ENCODE data around the gene BCKDHB. TPM values are rescaled to one million over a fixed set of nuclear protein-coding genes. Genes with fewer than 3 reads are reported as not detected.

BCKDHB gene
- total RNA-seq, 1 experiment from 2014 or later = 29.7 TPM

DNA sequence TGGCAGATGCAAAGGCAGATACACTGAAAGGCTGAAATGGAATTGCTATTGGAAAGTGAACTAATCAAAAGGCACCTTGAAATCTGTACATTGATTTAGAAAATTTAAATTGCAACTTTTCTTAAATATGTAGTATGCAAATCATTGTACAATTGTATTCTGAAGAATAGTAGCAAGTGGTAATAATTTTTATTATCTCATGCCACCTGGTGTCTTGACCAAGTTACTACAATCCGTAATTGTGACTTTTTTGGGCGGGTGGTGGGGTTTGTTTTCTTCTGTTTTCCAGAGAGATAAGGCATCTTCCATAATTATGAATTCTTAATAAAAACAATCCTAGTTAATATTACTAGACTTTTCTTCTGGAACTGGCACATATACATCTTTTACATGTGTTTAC lies 12.5 kb upstream of the BCKDHB start:
- Mint-ChIP-seq H3K9me3 (ENCODE audit: unreplicated experiment) (no peaks in the 10 kb centered on the region), H3K4me3 (ENCODE audit: unreplicated experiment) (no peak overlapping the region), H3K4me1 (ENCODE audit: low read depth, unreplicated experiment) (no peaks in the 10 kb centered on the region), H3K36me3 (ENCODE audit: insufficient read depth, unreplicated experiment) (no peaks in the 10 kb centered on the region), H3K27ac (ENCODE audit: unreplicated experiment) (no peak overlapping the region), H3K27me3 (ENCODE audit: insufficient read depth, unreplicated experiment) (no peaks in the 10 kb centered on the region)
- TF ChIP-seq, protein P1, sequence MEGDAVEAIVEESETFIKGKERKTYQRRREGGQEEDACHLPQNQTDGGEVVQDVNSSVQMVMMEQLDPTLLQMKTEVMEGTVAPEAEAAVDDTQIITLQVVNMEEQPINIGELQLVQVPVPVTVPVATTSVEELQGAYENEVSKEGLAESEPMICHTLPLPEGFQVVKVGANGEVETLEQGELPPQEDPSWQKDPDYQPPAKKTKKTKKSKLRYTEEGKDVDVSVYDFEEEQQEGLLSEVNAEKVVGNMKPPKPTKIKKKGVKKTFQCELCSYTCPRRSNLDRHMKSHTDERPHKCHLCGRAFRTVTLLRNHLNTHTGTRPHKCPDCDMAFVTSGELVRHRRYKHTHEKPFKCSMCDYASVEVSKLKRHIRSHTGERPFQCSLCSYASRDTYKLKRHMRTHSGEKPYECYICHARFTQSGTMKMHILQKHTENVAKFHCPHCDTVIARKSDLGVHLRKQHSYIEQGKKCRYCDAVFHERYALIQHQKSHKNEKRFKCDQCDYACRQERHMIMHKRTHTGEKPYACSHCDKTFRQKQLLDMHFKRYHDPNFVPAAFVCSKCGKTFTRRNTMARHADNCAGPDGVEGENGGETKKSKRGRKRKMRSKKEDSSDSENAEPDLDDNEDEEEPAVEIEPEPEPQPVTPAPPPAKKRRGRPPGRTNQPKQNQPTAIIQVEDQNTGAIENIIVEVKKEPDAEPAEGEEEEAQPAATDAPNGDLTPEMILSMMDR (IDR thresholded peaks at IDR 0.05; ENCODE audit: insufficient read depth in 1 of 2, low read depth in 1 of 2, low read length in 1 of 2, severe bottlenecking in 1 of 2, unreplicated experiment in 1 of 2) = peak; percentile 52 to 58
- DNase-seq = peak in 1 of 2 experiments; percentile 19
- ChIA-PET CTCF (no interaction called here), POLR2A (no interaction called here)
- intact Hi-C loops (cut with micrococcal nuclease; ENCODE audit: unreplicated experiment) = loop anchor here (1.0 to 10.0 kb wide), 3 partner anchors 90 to 219 kb away; partner anchors contain the start of gene TTK
- no peaks in the 10 kb centered on the region for H3K9me3 ChIP-seq
- no TSS peak for BruUV-seq (replicated peaks)
- no peaks in the 10 kb centered on the region for H3K27me3 ChIP-seq (replicated peaks; ENCODE audit: control insufficient read depth, insufficient read depth, low read length)
- H3K4me3 ChIP-seq (ENCODE audit: low read depth, low read length) = no peak overlapping the region
- no peaks in the 10 kb centered on the region for H3K36me3 ChIP-seq (ENCODE audit: control insufficient read depth, insufficient read depth, low read length)
- H3K4me1 ChIP-seq = no peaks in the 10 kb centered on the region

DNA sequence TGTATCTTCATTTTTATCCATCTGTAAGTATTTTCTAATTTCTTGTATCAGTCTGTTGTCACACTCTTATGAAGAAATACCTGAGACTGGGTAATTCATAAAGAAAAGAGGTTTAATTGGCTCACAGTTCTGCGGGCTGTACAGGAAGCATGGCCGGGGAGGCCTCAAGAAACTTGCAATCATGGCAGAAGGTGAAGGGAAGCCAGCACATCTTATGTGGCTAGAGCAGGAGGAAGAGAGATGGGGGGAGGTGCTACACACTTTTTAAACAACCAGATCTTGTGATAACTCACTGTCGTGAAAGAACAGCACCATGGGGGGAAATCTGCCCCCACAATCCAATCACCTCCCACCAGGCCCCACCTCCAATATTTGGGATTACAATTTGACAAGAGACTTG lies 10.9 kb upstream of the BCKDHB start:
- Mint-ChIP-seq H3K27ac (ENCODE audit: unreplicated experiment) (no peak overlapping the region), H3K27me3 (ENCODE audit: insufficient read depth, unreplicated experiment) (peaks cover 4% of the 10 kb centered on the region), H3K36me3 (ENCODE audit: insufficient read depth, unreplicated experiment) (no peaks in the 10 kb centered on the region), H3K4me3 (ENCODE audit: unreplicated experiment) (no peak overlapping the region), H3K4me1 (ENCODE audit: low read depth, unreplicated experiment) (no peaks in the 10 kb centered on the region), H3K9me3 (ENCODE audit: unreplicated experiment) (no peaks in the 10 kb centered on the region)
- intact Hi-C loops (cut with micrococcal nuclease; ENCODE audit: unreplicated experiment) = loop anchor here (10.0 kb wide), 1 partner anchor 221 kb away; no protein-coding TSS in a partner anchor
- CTCF ChIA-PET = interaction anchor here (0.7 kb wide), 1 partner anchor 8 kb away, joined by 3 read pairs; no protein-coding TSS in a partner anchor
- Histone ChIP-seq H3K9me3 (no peaks in the 10 kb centered on the region), H3K4me3 (ENCODE audit: low read depth, low read length) (no peak overlapping the region), H3K27me3 (replicated peaks; ENCODE audit: control insufficient read depth, insufficient read depth, low read length) (no peaks in the 10 kb centered on the region), H3K36me3 (ENCODE audit: control insufficient read depth, insufficient read depth, low read length) (no peaks in the 10 kb centered on the region), H3K4me1 (no peaks in the 10 kb centered on the region)
- POLR2A ChIA-PET = no interaction called here
- DNase-seq = no peak
- TF ChIP-seq, protein P1 (IDR thresholded peaks at IDR 0.05; ENCODE audit: insufficient read depth in 1 of 2, low read depth in 1 of 2, low read length in 1 of 2, severe bottlenecking in 1 of 2, unreplicated experiment in 1 of 2) = no peak
- no TSS peak for BruUV-seq (replicated peaks)

DNA sequence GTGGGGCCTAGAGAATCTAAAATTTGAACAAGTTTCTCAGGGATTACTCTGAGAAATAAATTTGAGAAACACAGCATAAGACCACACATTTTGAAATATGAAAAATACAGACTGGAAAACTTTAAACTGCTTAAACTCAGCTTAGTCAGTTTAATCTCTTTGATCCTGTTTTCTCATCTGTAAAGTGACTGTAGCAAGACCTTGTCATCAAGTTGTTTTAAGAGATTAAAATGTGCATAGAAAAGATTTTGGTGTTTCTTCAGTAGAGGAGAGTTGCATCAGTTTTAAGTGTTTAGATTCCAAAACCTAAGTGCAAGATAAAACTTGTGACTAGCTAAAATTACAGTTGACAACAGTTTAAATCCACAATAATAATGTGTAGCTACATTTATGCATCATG lies 8.1 kb upstream of the BCKDHB start:
- no peaks in the 10 kb centered on the region for H3K9me3 Mint-ChIP-seq (ENCODE audit: unreplicated experiment)
- ChIA-PET CTCF (no interaction called here), POLR2A (no interaction called here)
- intact Hi-C loops (cut with micrococcal nuclease; ENCODE audit: unreplicated experiment) = loop anchor here (10.0 kb wide), 1 partner anchor 224 kb away; no protein-coding TSS in a partner anchor
- Histone ChIP-seq H3K4me3 (ENCODE audit: low read depth, low read length) (no peak overlapping the region), H3K4me1 (no peaks in the 10 kb centered on the region), H3K9me3 (no peaks in the 10 kb centered on the region), H3K27me3 (replicated peaks; ENCODE audit: control insufficient read depth, insufficient read depth, low read length) (no peaks in the 10 kb centered on the region), H3K36me3 (ENCODE audit: control insufficient read depth, insufficient read depth, low read length) (no peaks in the 10 kb centered on the region)
- no peak for DNase-seq
- H3K4me1 Mint-ChIP-seq (ENCODE audit: low read depth, unreplicated experiment) = no peaks in the 10 kb centered on the region
- no peaks in the 10 kb centered on the region for H3K36me3 Mint-ChIP-seq (ENCODE audit: insufficient read depth, unreplicated experiment)
- H3K4me3 Mint-ChIP-seq (ENCODE audit: unreplicated experiment) = no peak overlapping the region
- TF ChIP-seq, protein P1 (IDR thresholded peaks at IDR 0.05; ENCODE audit: insufficient read depth in 1 of 2, low read depth in 1 of 2, low read length in 1 of 2, severe bottlenecking in 1 of 2, unreplicated experiment in 1 of 2) = no peak
- H3K27me3 Mint-ChIP-seq (ENCODE audit: insufficient read depth, unreplicated experiment) = peaks cover 4% of the 10 kb centered on the region
- BruUV-seq (replicated peaks) = no TSS peak
- H3K27ac Mint-ChIP-seq (ENCODE audit: unreplicated experiment) = no peak overlapping the region

Measured in Caco-2 (cell line).